B cell (primary cell): ENCODE data around the gene PLXNA1. TPM values are rescaled to one million over a fixed set of nuclear protein-coding genes. Genes with fewer than 3 reads are reported as not detected.

ENCODE experiments used
- ATAC-seq: fragments of 200-7000 bp; cut with Tn5 transposase; one replicate; pipeline ENCODE4 v1.10.0; 2021; ENCODE audit warnings: low read depth, mild to moderate bottlenecking, moderate number of reproducible peaks, moderate library complexity
- CTCF ChIA-PET: fragments of 350-600 bp; sonication (Branson Sonifier 250); formaldehyde crosslinking; loops from one replicate; lab custom pipeline; 2021; ENCODE audit warnings: antibody characterized with exemption, inconsistent platforms; lab: Charles Lee
- POLR2A ChIA-PET: fragments of 350-600 bp; sonication (Branson Sonifier 250); formaldehyde crosslinking; loops from one replicate; lab custom pipeline; 2021; ENCODE audit warnings: antibody characterized with exemption; lab: Charles Lee
- DNase-seq: peaks from one replicate; pipeline ENCODE4 v3.0.0; 2013
- H2AFZ ChIP-seq: 2 replicates; pipeline ENCODE4 v1.6.1; 2012; ENCODE audit warnings: mild to moderate bottlenecking, low read depth, low read length; ENCODE audit not compliant: insufficient read depth, poor library complexity, severe bottlenecking
- H3K27ac ChIP-seq, 2 donors: 1 replicate in 1 of 2; 2 replicates in 1 of 2; pipeline ENCODE4 v1.5.1; 2012 to 2013; ENCODE audit warnings: low read length in 2 of 2, mild to moderate bottlenecking in 2 of 2, moderate library complexity in 1 of 2
- H3K27me3 ChIP-seq, 4 experiments: fragments of 200-600 bp in 1 of 4; sonication (generic) in 1 of 4; replicated peaks in 1 of 4; 1 replicate in 2 of 4; 2 replicates in 2 of 4; pipeline versions ENCODE4 v1.6.1 to v1.7.0; 2013 to 2016; ENCODE audit warnings: low read length in 3 of 4, mild to moderate bottlenecking in 2 of 4, mixed read lengths in 1 of 4, moderate library complexity in 1 of 4; ENCODE audit not compliant: insufficient read depth in 4 of 4, control insufficient read depth in 3 of 4; ENCODE audit errors: control extremely low read depth in 1 of 4
- H3K36me3 ChIP-seq, 2 experiments: replicated peaks in 1 of 2; 1 replicate in 1 of 2; 2 replicates in 1 of 2; pipeline versions ENCODE4 v1.6.1 to v1.7.1; 2013; ENCODE audit warnings: low read length in 1 of 2; ENCODE audit not compliant: insufficient read depth in 2 of 2, control insufficient read depth in 1 of 2; ENCODE audit errors: control extremely low read depth in 1 of 2, extremely low read depth in 1 of 2
- H3K4me1 ChIP-seq, 2 donors: fragments of 200-600 bp in 1 of 2; sonication (generic) in 1 of 2; 1 replicate in 1 of 2; 2 replicates in 1 of 2; pipeline versions ENCODE4 v1.5.1 to v1.6.1; 2013 to 2017; ENCODE audit warnings: low read length in 2 of 2; ENCODE audit not compliant: control insufficient read depth in 2 of 2, insufficient read depth in 2 of 2
- H3K4me2 ChIP-seq: replicated peaks from 2 replicates; pipeline ENCODE3; 2012; ENCODE audit warnings: mild to moderate bottlenecking, low read depth, low read length; ENCODE audit not compliant: poor library complexity, severe bottlenecking
- H3K4me3 ChIP-seq, 5 experiments: fragments of 200-600 bp in 1 of 5; sonication (generic) in 1 of 5; 1 replicate in 3 of 5; 2 replicates in 2 of 5; pipeline versions ENCODE4 v1.5.1 to v1.7.0; 2011 to 2016; ENCODE audit warnings: low read length in 4 of 5, mild to moderate bottlenecking in 4 of 5, low read depth in 2 of 5, control low read depth in 1 of 5, moderate library complexity in 1 of 5; ENCODE audit not compliant: insufficient read depth in 1 of 5; ENCODE audit errors: control extremely low read depth in 1 of 5, extremely low read depth in 1 of 5
- H3K79me2 ChIP-seq: fragments of 200-600 bp; sonication (generic); one replicate; pipeline ENCODE4 v1.6.0; 2016; ENCODE audit warnings: low read length; ENCODE audit not compliant: control insufficient read depth, insufficient read depth
- H3K9ac ChIP-seq: fragments of 200-600 bp; sonication (generic); 2 replicates; pipeline ENCODE4 v1.6.1; 2017; ENCODE audit warnings: mild to moderate bottlenecking, low read length, moderate library complexity
- H3K9me3 ChIP-seq, 3 donors: one replicate each; pipeline versions ENCODE4 v1.6.1 to v1.7.1; 2013; ENCODE audit warnings: low read length in 2 of 3; ENCODE audit not compliant: control insufficient read depth in 2 of 3, insufficient read depth in 1 of 3; ENCODE audit errors: control extremely low read depth in 1 of 3
- H4K20me1 ChIP-seq: 2 replicates; pipeline ENCODE4 v1.6.0; 2012; ENCODE audit warnings: mild to moderate bottlenecking, low read length; ENCODE audit not compliant: insufficient read depth, control insufficient read depth, poor library complexity, severe bottlenecking
- H3K27ac Mint-ChIP-seq: one replicate; pipeline ENCODE4 v1.8.0; 2021; ENCODE audit warnings: mixed read lengths
- H3K27me3 Mint-ChIP-seq: one replicate; pipeline ENCODE4 v1.8.0; 2021; ENCODE audit warnings: mixed read lengths
- H3K4me1 Mint-ChIP-seq: one replicate; pipeline ENCODE4 v1.8.0; 2021; ENCODE audit warnings: mixed read lengths
- H3K4me3 Mint-ChIP-seq: one replicate; pipeline ENCODE4 v1.8.0; 2021; ENCODE audit warnings: mixed read lengths
- H3K9me3 Mint-ChIP-seq: one replicate; pipeline ENCODE4 v1.8.0; 2022; ENCODE audit warnings: mixed read lengths; ENCODE audit not compliant: insufficient read depth
- EZH2 ChIP-seq: IDR thresholded peaks from 2 replicates; pipeline ENCODE4 v1.6.1; 2012; ENCODE audit warnings: borderline replicate concordance, low read depth, mild to moderate bottlenecking, moderate library complexity, low read length; ENCODE audit not compliant: insufficient read depth, poor library complexity, severe bottlenecking
- WGBS: methylation state at CpG from one replicate; pipeline ENCODE4 v1.1.5; 2013; ENCODE audit warnings: missing lambda C conversion rate; ENCODE audit not compliant: insufficient coverage; 5-methylcytosine and 5-hydroxymethylcytosine counted together
- intact Hi-C: fragments of 100-400 bp; cut with micrococcal nuclease; formaldehyde crosslinking; loops from one replicate; pipeline ENCODE4 v1.10.0; 2022
- polyA plus RNA-seq: library from polyadenylated mRNA; depleted of rRNA; stranded (reverse); fragments of >200 nt; gene quantifications from 2 replicates; pipeline ENCODE4 v1.2.3, GENCODE V29; 2012
- total RNA-seq, 2 donors: library from RNA; stranded (reverse); fragments of 120-200 nt in 1 of 2; gene quantifications; 1 replicate in 1 of 2; 2 replicates in 1 of 2; pipeline versions ENCODE4 v1.2.3 to v1.2.4, GENCODE V29; 2013 to 2022
- TF ChIP-seq, protein P1 (sequence below): fragments of 200-600 bp; IDR thresholded peaks from one replicate; pipeline ENCODE4 v1.8.0; 2022; ENCODE audit warnings: antibody characterized with exemption, mild to moderate bottlenecking

Gene PLXNA1
- total and polyA plus RNA-seq, 2 donors (not counting 1 experiment from before 2014, with no cell fraction given), result 6.7 to 22.3 TPM

DNA sequence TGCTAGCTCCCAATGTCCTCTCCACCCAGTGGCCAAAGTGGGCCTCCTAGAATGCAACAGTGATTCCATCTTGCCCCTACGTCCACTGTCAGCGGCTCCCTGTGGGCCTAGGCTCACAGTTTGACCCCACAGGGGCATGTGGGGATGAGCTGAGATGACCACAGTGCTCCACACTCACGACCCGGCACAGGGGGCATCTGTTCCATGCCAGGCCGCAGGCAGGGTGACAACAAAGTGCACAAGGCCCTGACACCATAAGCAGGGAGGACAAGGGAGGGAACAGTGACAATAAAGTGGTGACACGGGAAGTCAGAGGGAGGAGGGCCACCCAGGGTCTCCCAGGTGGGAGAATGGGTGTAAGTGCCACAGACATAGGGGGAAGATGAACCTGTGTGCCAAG lies 5.1 kb upstream of the PLXNA1 start:
- Histone ChIP-seq H3K4me1 (peaks cover 8 to 16% of the 10 kb centered on the region in 2 donors), H3K79me2 (no peaks in the 10 kb centered on the region), H3K36me3 (no peaks in the 10 kb centered on the region), H3K4me2 (no peak overlapping the region), H3K27ac (no peak overlapping the region), H3K4me3 (no peak overlapping the region), H3K9me3 (peaks cover 2 to 32% (median 18%) of the 10 kb centered on the region in 3 donors), H4K20me1 (no peaks in the 10 kb centered on the region), H3K27me3 (peaks cover 0 to 28% (median 3%) of the 10 kb centered on the region in 4 experiments), H2AFZ (no peak overlapping the region), H3K9ac (no peak overlapping the region)
- ATAC-seq (no peak), DNase-seq (no peak)
- H3K4me1 Mint-ChIP-seq, result peaks cover 19% of the 10 kb centered on the region
- POLR2A ChIA-PET, result no interaction called here
- no peak overlapping the region for H3K4me3 Mint-ChIP-seq
- CTCF ChIA-PET, result no interaction called here
- TF ChIP-seq, protein P1, sequence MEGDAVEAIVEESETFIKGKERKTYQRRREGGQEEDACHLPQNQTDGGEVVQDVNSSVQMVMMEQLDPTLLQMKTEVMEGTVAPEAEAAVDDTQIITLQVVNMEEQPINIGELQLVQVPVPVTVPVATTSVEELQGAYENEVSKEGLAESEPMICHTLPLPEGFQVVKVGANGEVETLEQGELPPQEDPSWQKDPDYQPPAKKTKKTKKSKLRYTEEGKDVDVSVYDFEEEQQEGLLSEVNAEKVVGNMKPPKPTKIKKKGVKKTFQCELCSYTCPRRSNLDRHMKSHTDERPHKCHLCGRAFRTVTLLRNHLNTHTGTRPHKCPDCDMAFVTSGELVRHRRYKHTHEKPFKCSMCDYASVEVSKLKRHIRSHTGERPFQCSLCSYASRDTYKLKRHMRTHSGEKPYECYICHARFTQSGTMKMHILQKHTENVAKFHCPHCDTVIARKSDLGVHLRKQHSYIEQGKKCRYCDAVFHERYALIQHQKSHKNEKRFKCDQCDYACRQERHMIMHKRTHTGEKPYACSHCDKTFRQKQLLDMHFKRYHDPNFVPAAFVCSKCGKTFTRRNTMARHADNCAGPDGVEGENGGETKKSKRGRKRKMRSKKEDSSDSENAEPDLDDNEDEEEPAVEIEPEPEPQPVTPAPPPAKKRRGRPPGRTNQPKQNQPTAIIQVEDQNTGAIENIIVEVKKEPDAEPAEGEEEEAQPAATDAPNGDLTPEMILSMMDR, result no peak
- TF ChIP-seq EZH2, result no peak
- WGBS, result 95% methylated on average over 5 of the region's 6 CpGs
- H3K27me3 Mint-ChIP-seq, result peaks cover 31% of the 10 kb centered on the region
- peaks cover 7% of the 10 kb centered on the region for H3K9me3 Mint-ChIP-seq
- intact Hi-C loops, result no loop called here
- peak overlapping the region; percentile 38 for H3K27ac Mint-ChIP-seq

DNA sequence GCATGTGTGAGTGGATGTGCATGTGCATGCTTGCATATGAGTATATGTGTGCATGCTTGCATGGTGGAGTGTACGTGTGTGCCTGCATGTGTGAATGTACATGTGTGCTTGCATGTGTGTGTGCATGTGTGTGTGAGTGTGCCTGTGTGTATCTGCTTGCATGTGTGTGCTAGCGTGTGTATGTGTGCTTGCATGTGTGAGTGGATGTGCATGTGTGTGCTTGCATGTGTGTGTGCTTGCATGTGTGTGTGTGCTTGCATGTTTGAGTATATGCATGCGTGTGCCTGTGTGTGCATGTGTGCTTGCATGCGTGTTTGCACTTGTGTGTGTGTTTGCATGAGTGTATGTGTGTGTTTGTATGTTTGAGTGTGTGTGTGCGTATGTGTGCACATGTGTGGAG lies 4.6 kb upstream of the PLXNA1 start:
- H3K4me3 ChIP-seq, result no peak overlapping the region
- DNase-seq, result no peak
- Mint-ChIP-seq H3K4me1 (peaks cover 19% of the 10 kb centered on the region), H3K9me3 (peaks cover 7% of the 10 kb centered on the region), H3K27me3 (peaks cover 30% of the 10 kb centered on the region), H3K27ac (no peak overlapping the region), H3K4me3 (no peak overlapping the region)
- H3K9ac ChIP-seq, result no peak overlapping the region
- no peaks in the 10 kb centered on the region for H3K36me3 ChIP-seq
- ATAC-seq, result no peak
- intact Hi-C loops, result no loop called here
- no peaks in the 10 kb centered on the region for H4K20me1 ChIP-seq
- ChIA-PET CTCF (interaction anchor here (0.6 kb wide), 1 partner anchor 505 kb away, joined by 4 read pairs; no protein-coding TSS in a partner anchor), POLR2A (no interaction called here)
- H3K79me2 ChIP-seq, result no peaks in the 10 kb centered on the region
- peaks cover 8 to 16% of the 10 kb centered on the region in 2 donors for H3K4me1 ChIP-seq
- H3K27me3 ChIP-seq, result peaks cover 0 to 25% (median 3%) of the 10 kb centered on the region in 4 experiments
- no peak overlapping the region for H3K27ac ChIP-seq
- peaks cover 2 to 27% (median 18%) of the 10 kb centered on the region in 3 donors for H3K9me3 ChIP-seq
- H3K4me2 ChIP-seq, result no peak overlapping the region
- no peak overlapping the region for H2AFZ ChIP-seq
- TF ChIP-seq, protein P1, result no peak
- TF ChIP-seq EZH2, result no peak
- 93% methylated on average over 5 of the region's 5 CpGs for WGBS
